IMR-90 (cell line): ENCODE results near the gene EMC1. TPM values are rescaled to one million over a fixed set of nuclear protein-coding genes. Genes with fewer than 3 reads are reported as not detected.

Experiments used
- ATAC-seq: fragments of 200-7000 bp; cut with Tn5 transposase; 2 replicates; pipeline ENCODE4 v1.9.1; 2020; ENCODE audit warnings: low read depth, mild to moderate bottlenecking, moderate library complexity
- BruUV-seq: library from RNA; stranded (reverse); fragments of 400-500 nt; replicated peaks from 2 replicates; lab custom pipeline; 2021; lab: Mats Ljungman, UMichigan
- CTCF ChIA-PET: fragments of 300-600 bp; formaldehyde crosslinking; extraction: SDS; loops from one replicate; lab custom pipeline; 2021; ENCODE audit warnings: antibody characterized with exemption; lab: Yijun Ruan, JAX
- POLR2A ChIA-PET: fragments of 300-600 bp; sonication (Branson Sonifier 250); formaldehyde crosslinking; loops from one replicate; lab custom pipeline; 2022; ENCODE audit warnings: antibody characterized with exemption; ENCODE audit not compliant: unreplicated experiment; lab: Charles Lee
- DNase-seq: peaks from one replicate; pipeline ENCODE4 v3.0.0; 2013
- H2AFZ ChIP-seq: replicated peaks from 2 replicates; pipeline ENCODE3; 2013; ENCODE audit warnings: low read length, mild to moderate bottlenecking; ENCODE audit not compliant: poor library complexity
- H2AK5ac ChIP-seq: 2 replicates; pipeline ENCODE4 v1.6.1; 2013; ENCODE audit warnings: low read depth, low read length, inconsistent platforms
- H2AK9ac ChIP-seq: replicated peaks from 2 replicates; pipeline ENCODE3; 2013; ENCODE audit warnings: mild to moderate bottlenecking, low read depth, low read length, moderate library complexity; ENCODE audit not compliant: poor library complexity
- H2BK120ac ChIP-seq: 2 replicates; pipeline ENCODE4 v1.6.1; 2013; ENCODE audit warnings: low read depth, low read length, inconsistent platforms
- H2BK15ac ChIP-seq: 3 replicates; pipeline ENCODE4 v1.6.1; 2013; ENCODE audit warnings: low read depth, low read length, inconsistent platforms
- H2BK20ac ChIP-seq: 2 replicates; pipeline ENCODE4 v1.6.1; 2013; ENCODE audit warnings: low read depth, mild to moderate bottlenecking, inconsistent platforms, low read length, moderate library complexity
- H2BK5ac ChIP-seq: 2 replicates; pipeline ENCODE4 v1.6.1; 2013; ENCODE audit warnings: mild to moderate bottlenecking, low read depth, low read length, inconsistent platforms; ENCODE audit not compliant: poor library complexity, severe bottlenecking
- H3K14ac ChIP-seq: replicated peaks from 2 replicates; pipeline ENCODE4 v1.6.1; 2013; ENCODE audit warnings: low read depth, low read length, inconsistent platforms
- H3K18ac ChIP-seq: 2 replicates; pipeline ENCODE4 v1.6.1; 2013; ENCODE audit warnings: low read depth, low read length, control low read depth
- H3K23ac ChIP-seq: 2 replicates; pipeline ENCODE4 v1.6.1; 2013; ENCODE audit warnings: low read depth, low read length, inconsistent platforms
- H3K27ac ChIP-seq: 2 replicates; pipeline ENCODE4 v1.5.1; 2013; ENCODE audit warnings: mild to moderate bottlenecking, control low read depth, low read length; ENCODE audit not compliant: insufficient read depth
- H3K27me3 ChIP-seq: 2 replicates; pipeline ENCODE4 v1.6.1; 2013; ENCODE audit warnings: low read length; ENCODE audit not compliant: control insufficient read depth, insufficient read depth
- H3K36me3 ChIP-seq: 2 replicates; pipeline ENCODE4 v1.6.1; 2013; ENCODE audit warnings: low read length, mixed read lengths; ENCODE audit not compliant: control insufficient read depth, insufficient read depth
- H3K4ac ChIP-seq: 2 replicates; pipeline ENCODE4 v1.6.1; 2013; ENCODE audit warnings: low read depth, low read length, inconsistent platforms
- H3K4me1 ChIP-seq: 2 replicates; pipeline ENCODE4 v1.6.1; 2013; ENCODE audit warnings: low read length, mixed read lengths; ENCODE audit not compliant: control insufficient read depth, insufficient read depth
- H3K4me2 ChIP-seq: 2 replicates; pipeline ENCODE4 v1.6.1; 2013; ENCODE audit warnings: low read depth, mild to moderate bottlenecking, control low read depth, low read length, moderate library complexity
- H3K4me3 ChIP-seq: 2 replicates; pipeline ENCODE4 v1.5.1; 2013; ENCODE audit warnings: low read depth, mild to moderate bottlenecking, control low read depth, low read length, moderate library complexity; ENCODE audit not compliant: insufficient read depth
- H3K56ac ChIP-seq: 2 replicates; pipeline ENCODE4 v1.6.1; 2013; ENCODE audit warnings: low read length, inconsistent platforms; ENCODE audit not compliant: insufficient read depth; ENCODE audit errors: extremely low read depth
- H3K79me1 ChIP-seq, 2 experiments: 2 replicates each; pipeline ENCODE4 v1.6.1; 2013; ENCODE audit warnings: low read length in 2 of 2, inconsistent platforms in 1 of 2, low read depth in 1 of 2
- H3K9ac ChIP-seq: 2 replicates; pipeline ENCODE4 v1.6.1; 2013; ENCODE audit warnings: low read depth, low read length, control low read depth
- H3K9me1 ChIP-seq: 2 replicates; pipeline ENCODE4 v1.6.1; 2013; ENCODE audit warnings: low read length, inconsistent platforms; ENCODE audit not compliant: insufficient read depth
- H3K9me3 ChIP-seq: 2 replicates; pipeline ENCODE4 v1.6.1; 2013; ENCODE audit warnings: low read length; ENCODE audit not compliant: control insufficient read depth, insufficient read depth
- H4K20me1 ChIP-seq: 2 replicates; pipeline ENCODE4 v1.6.1; 2013; ENCODE audit warnings: low read length, inconsistent platforms; ENCODE audit not compliant: insufficient read depth
- H4K5ac ChIP-seq: 2 replicates; pipeline ENCODE4 v1.6.1; 2013; ENCODE audit warnings: mild to moderate bottlenecking, low read depth, low read length, control low read depth
- H4K8ac ChIP-seq, 2 experiments: 2 replicates each; pipeline ENCODE4 v1.6.1; 2013; ENCODE audit warnings: low read depth in 2 of 2, low read length in 2 of 2, control low read depth in 1 of 2, inconsistent platforms in 1 of 2
- H4K91ac ChIP-seq: 2 replicates; pipeline ENCODE4 v1.6.1; 2013; ENCODE audit warnings: low read depth, low read length, inconsistent platforms; ENCODE audit not compliant: insufficient read depth
- BHLHE40 ChIP-seq: fragments of 150-350 bp; IDR thresholded peaks from 2 replicates; pipeline ENCODE4 v1.6.1; 2016; ENCODE audit warnings: mild to moderate bottlenecking, low read depth, low read length
- CEBPB ChIP-seq: IDR thresholded peaks from 2 replicates; pipeline ENCODE4 v1.6.1; 2012; ENCODE audit warnings: low read depth, low read length, improper control_type of control experiment
- CHD1 ChIP-seq: IDR thresholded peaks from 2 replicates; pipeline ENCODE4 v1.6.1; 2012; ENCODE audit warnings: low read depth, low read length, improper control_type of control experiment
- FOS ChIP-seq: fragments of 150-350 bp; IDR thresholded peaks from 2 replicates; pipeline ENCODE4 v1.6.1; 2016; ENCODE audit warnings: low read depth, low read length
- MAFK ChIP-seq: IDR thresholded peaks from 2 replicates; pipeline ENCODE4 v1.6.1; 2012; ENCODE audit warnings: low read depth, low read length, improper control_type of control experiment
- MAZ ChIP-seq: IDR thresholded peaks from 2 replicates; pipeline ENCODE4 v1.6.1; 2012; ENCODE audit warnings: low read depth, mild to moderate bottlenecking, low read length, improper control_type of control experiment, moderate library complexity, borderline replicate concordance
- MXI1 ChIP-seq: IDR thresholded peaks from 2 replicates; pipeline ENCODE4 v1.6.1; 2012; ENCODE audit warnings: low read depth, mild to moderate bottlenecking, low read length, moderate library complexity, borderline replicate concordance
- NFE2L2 ChIP-seq: fragments of 150-350 bp; IDR thresholded peaks from 2 replicates; pipeline ENCODE4 v1.6.1; 2016; ENCODE audit warnings: low read depth, mild to moderate bottlenecking, low read length
- POLR2A ChIP-seq: IDR thresholded peaks from 2 replicates; pipeline ENCODE4 v1.6.1; 2012; ENCODE audit warnings: mild to moderate bottlenecking, low read depth, low read length
- RAD21 ChIP-seq: IDR thresholded peaks from 2 replicates; pipeline ENCODE4 v1.6.1; 2012; ENCODE audit warnings: low read length, improper control_type of control experiment
- RCOR1 ChIP-seq: IDR thresholded peaks from 2 replicates; pipeline ENCODE4 v1.6.1; 2012; ENCODE audit warnings: mild to moderate bottlenecking, low read length, improper control_type of control experiment; ENCODE audit not compliant: insufficient replicate concordance
- RFX5 ChIP-seq: IDR thresholded peaks from 2 replicates; pipeline ENCODE4 v1.8.0; 2012; ENCODE audit warnings: low read depth, mild to moderate bottlenecking, low read length, moderate library complexity
- WGBS, 2 experiments: methylation state at CpG; one replicate each; pipeline versions ENCODE4 v1.1.5 to v1.1.7; 2013; ENCODE audit warnings: missing lambda C conversion rate in 2 of 2; ENCODE audit not compliant: insufficient read length in 1 of 2; ENCODE audit errors: extremely low coverage in 2 of 2; 5-methylcytosine and 5-hydroxymethylcytosine counted together
- dilution Hi-C: fragments of 300-500 bp; cut with HindIII; formaldehyde crosslinking; loops from one replicate; pipeline ENCODE4 v1.14.3; 2018; ENCODE audit warnings: low sequenced_read_pairs; ENCODE audit not compliant: unreplicated experiment
- in situ Hi-C: fragments of 300-500 bp; cut with MboI; formaldehyde crosslinking; loops from 3 replicates; pipeline ENCODE4 v1.14.3; 2019; ENCODE audit warnings: low sequenced_read_pairs, inconsistent platforms, mixed read lengths
- intact Hi-C: fragments of 100-400 bp; cut with micrococcal nuclease; formaldehyde crosslinking; loops from 2 replicates; pipeline ENCODE4 v1.10.0; 2022
- polyA plus RNA-seq, 3 experiments: library from polyadenylated mRNA; depleted of rRNA; stranded (reverse); fragments of >200 nt; gene quantifications; 2 replicates each; pipeline ENCODE4 v1.2.3, GENCODE V29; 2012; ENCODE audit warnings: low replicate concordance in 1 of 3
- total RNA-seq: library from RNA; depleted of rRNA; stranded (reverse); fragments of >200 nt; gene quantifications from 2 replicates; pipeline ENCODE4 v1.2.3, GENCODE V29; 2012
- TF ChIP-seq, protein P1 (sequence below): conservative IDR thresholded peaks from 2 replicates; pipeline ENCODE4 v1.5.1; 2012; ENCODE audit warnings: mild to moderate bottlenecking, low read depth, low read length, improper control_type of control experiment
- TF ChIP-seq, protein P2 (sequence below): fragments of 150-350 bp; IDR thresholded peaks from 2 replicates; pipeline ENCODE4 v1.6.1; 2016; ENCODE audit warnings: low read depth, mild to moderate bottlenecking, low read length, moderate library complexity, borderline replicate concordance
- TF ChIP-seq, protein P3 (sequence below): fragments of 150-350 bp; IDR thresholded peaks from 2 replicates; pipeline ENCODE4 v1.6.1; 2017; ENCODE audit warnings: mild to moderate bottlenecking, antibody characterized with exemption, low read length, low read depth

Gene EMC1
- total and polyA plus RNA-seq, 2 of the 4 experiments (the other 2 are of a cell fraction) = 65.4 to 114 TPM

DNA sequence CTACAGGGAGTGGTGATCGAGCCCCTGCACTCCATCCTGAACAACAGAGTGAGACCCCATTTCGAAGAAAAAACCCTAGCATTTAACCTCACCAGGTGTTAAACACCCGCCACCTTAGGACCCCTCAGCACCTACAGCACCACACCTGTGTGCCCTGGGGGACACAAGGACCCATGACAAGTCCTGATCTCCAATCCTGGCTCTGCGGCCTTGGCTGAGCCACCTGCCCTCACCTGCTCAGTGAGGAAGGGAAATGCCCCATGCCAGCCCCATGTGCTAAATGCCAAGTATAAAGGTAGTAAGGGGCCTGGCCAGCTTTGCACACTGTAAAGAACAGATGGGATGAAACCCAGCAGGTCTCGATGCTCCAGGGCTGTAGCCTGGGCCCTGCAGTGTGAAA lies 11.4 kb upstream of the EMC1 start:
- Histone ChIP-seq H3K23ac (no peak overlapping the region), H3K4me3 (no peak overlapping the region), H2AFZ (no peak overlapping the region), H2BK5ac (no peak overlapping the region), H4K91ac (no peak overlapping the region), H3K9ac (no peak overlapping the region), H2BK120ac (no peak overlapping the region), H3K18ac (no peak overlapping the region), H2AK5ac (no peak overlapping the region), H3K4me2 (no peak overlapping the region), H4K20me1 (peaks cover 11% of the 10 kb centered on the region; the same call in 1 of the 2 replicates), H3K4ac (no peak overlapping the region), H4K8ac (no peak overlapping the region), H3K14ac (no peak overlapping the region), H3K9me3 (no peaks in the 10 kb centered on the region), H2AK9ac (no peak overlapping the region), H3K4me1 (peaks cover 3% of the 10 kb centered on the region; the same call in 1 of the 2 replicates), H3K9me1 (0 out of 2 replicates have a peak, but pooled peaks cover 10% of the 10 kb centered on the region), H3K27ac (no peak overlapping the region), H3K56ac (no peak overlapping the region), H4K5ac (no peak overlapping the region), H2BK20ac (no peak overlapping the region), H3K79me1 (0 out of 4 replicates have a peak, but pooled peaks cover 0 to 4% of the 10 kb centered on the region in 2 experiments), H3K36me3 (peaks cover 19% of the 10 kb centered on the region), H3K27me3 (no peaks in the 10 kb centered on the region), H2BK15ac (no peak overlapping the region)
- in situ Hi-C loops (no loop called here), dilution Hi-C loops (no loop called here), intact Hi-C loops (no loop called here)
- WGBS, 2 experiments = 100% methylated on average over 2 of the region's 5 CpGs; no CpG with 5 or more reads in 1 of the 2 experiments
- BruUV-seq = no TSS peak
- ChIA-PET POLR2A (no interaction called here), CTCF (no interaction called here)
- no peak for TF ChIP-seq FOS
- no peak for TF ChIP-seq MXI1
- TF ChIP-seq POLR2A = no peak
- TF ChIP-seq MAFK = no peak
- TF ChIP-seq RAD21 = no peak
- no peak for TF ChIP-seq BHLHE40
- no peak for TF ChIP-seq CEBPB
- TF ChIP-seq, protein P1, sequence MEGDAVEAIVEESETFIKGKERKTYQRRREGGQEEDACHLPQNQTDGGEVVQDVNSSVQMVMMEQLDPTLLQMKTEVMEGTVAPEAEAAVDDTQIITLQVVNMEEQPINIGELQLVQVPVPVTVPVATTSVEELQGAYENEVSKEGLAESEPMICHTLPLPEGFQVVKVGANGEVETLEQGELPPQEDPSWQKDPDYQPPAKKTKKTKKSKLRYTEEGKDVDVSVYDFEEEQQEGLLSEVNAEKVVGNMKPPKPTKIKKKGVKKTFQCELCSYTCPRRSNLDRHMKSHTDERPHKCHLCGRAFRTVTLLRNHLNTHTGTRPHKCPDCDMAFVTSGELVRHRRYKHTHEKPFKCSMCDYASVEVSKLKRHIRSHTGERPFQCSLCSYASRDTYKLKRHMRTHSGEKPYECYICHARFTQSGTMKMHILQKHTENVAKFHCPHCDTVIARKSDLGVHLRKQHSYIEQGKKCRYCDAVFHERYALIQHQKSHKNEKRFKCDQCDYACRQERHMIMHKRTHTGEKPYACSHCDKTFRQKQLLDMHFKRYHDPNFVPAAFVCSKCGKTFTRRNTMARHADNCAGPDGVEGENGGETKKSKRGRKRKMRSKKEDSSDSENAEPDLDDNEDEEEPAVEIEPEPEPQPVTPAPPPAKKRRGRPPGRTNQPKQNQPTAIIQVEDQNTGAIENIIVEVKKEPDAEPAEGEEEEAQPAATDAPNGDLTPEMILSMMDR = no peak
- TF ChIP-seq RCOR1 = no peak
- TF ChIP-seq, protein P2, sequence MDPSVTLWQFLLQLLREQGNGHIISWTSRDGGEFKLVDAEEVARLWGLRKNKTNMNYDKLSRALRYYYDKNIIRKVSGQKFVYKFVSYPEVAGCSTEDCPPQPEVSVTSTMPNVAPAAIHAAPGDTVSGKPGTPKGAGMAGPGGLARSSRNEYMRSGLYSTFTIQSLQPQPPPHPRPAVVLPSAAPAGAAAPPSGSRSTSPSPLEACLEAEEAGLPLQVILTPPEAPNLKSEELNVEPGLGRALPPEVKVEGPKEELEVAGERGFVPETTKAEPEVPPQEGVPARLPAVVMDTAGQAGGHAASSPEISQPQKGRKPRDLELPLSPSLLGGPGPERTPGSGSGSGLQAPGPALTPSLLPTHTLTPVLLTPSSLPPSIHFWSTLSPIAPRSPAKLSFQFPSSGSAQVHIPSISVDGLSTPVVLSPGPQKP = no peak
- TF ChIP-seq, protein P3, sequence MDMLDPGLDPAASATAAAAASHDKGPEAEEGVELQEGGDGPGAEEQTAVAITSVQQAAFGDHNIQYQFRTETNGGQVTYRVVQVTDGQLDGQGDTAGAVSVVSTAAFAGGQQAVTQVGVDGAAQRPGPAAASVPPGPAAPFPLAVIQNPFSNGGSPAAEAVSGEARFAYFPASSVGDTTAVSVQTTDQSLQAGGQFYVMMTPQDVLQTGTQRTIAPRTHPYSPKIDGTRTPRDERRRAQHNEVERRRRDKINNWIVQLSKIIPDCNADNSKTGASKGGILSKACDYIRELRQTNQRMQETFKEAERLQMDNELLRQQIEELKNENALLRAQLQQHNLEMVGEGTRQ = no peak
- no peak for TF ChIP-seq NFE2L2
- no peak for TF ChIP-seq CHD1
- no peak for TF ChIP-seq MAZ
- no peak for TF ChIP-seq RFX5
- ATAC-seq (no peak), DNase-seq (no peak)
